GM12864 (cell line): ENCODE measurements around the gene C19orf47.
A peak's percentile ranks its signal among the peaks of the same experiment; 100 is the strongest.

Experiments
- DNase-seq: peaks from one replicate; pipeline ENCODE4 v3.0.0-alpha.2; 2011; ENCODE audit warnings: low read depth
- H3K4me3 ChIP-seq: 2 replicates; pipeline ENCODE4 v1.5.1; 2011; ENCODE audit warnings: mild to moderate bottlenecking, low read depth, low read length, control low read depth
- CTCF ChIP-seq: IDR thresholded peaks from 2 replicates; pipeline ENCODE4 v1.5.1; 2011; ENCODE audit warnings: low read depth, mild to moderate bottlenecking, moderate library complexity, low read length, control low read depth, inconsistent platforms; ENCODE audit errors: missing control alignments

C19orf47 gene

GRCh38 chr19:40392894-40393517 lies 44.8 kb upstream of the C19orf47 start:
- TF ChIP-seq CTCF, result peak; percentile 42
- H3K4me3 ChIP-seq, result no peak overlapping the region
- DNase-seq, result no peak

GRCh38 chr19:40392123-40392522 lies 43.9 kb upstream of the C19orf47 start:
- TF ChIP-seq CTCF, result no peak
- H3K4me3 ChIP-seq, result no peak overlapping the region
- no peak for DNase-seq

- no peak for DNase-seq
- no peak within 1 kb of the TSS for H3K4me3 ChIP-seq
- no peak for TF ChIP-seq CTCF
Observed at GRCh38 chr19:40390084-40390742, 42.0 kb upstream of the C19orf47 start, which contains the start of gene HIPK4. Gene HIPK4, minus strand, starts transcription at chr19:40390181. Its CDS starts 279 bp downstream, at chr19:40389902.

GRCh38 chr19:40389404-40390083 lies 41.3 kb upstream of the C19orf47 start:
- TF ChIP-seq CTCF, result no peak
- DNase-seq, result no peak
- H3K4me3 ChIP-seq, result no peak overlapping the region

- no peak overlapping the region for H3K4me3 ChIP-seq
- DNase-seq, result no peak
- TF ChIP-seq CTCF, result no peak
Observed at GRCh38 chr19:40388481-40388880, 40.3 kb upstream of the C19orf47 start.

- no peak for TF ChIP-seq CTCF
- DNase-seq, result no peak
- H3K4me3 ChIP-seq, result no peak overlapping the region
Observed at GRCh38 chr19:40387155-40387554, 39.0 kb upstream of the C19orf47 start.
